ENCODE measurements around the gene DMRTC1B.
"Not testable (repeated sequence)": the region's sequence is repeated elsewhere in the genome, so short reads cannot be mapped to it uniquely, and the experiment has no call there.

Gene DMRTC1B

GRCh38 chrX:72837532-72837931 lies 60.8 kb downstream of the DMRTC1B start:
- in situ Hi-C loops (cut with MboI; ENCODE audit: low sequenced_read_pairs, unreplicated experiment); DNase-seq (ENCODE audit: low spot score): not testable (repeated sequence)

- in situ Hi-C loops (cut with MboI; ENCODE audit: low sequenced_read_pairs, unreplicated experiment), result not testable (repeated sequence)
Measured at GRCh38 chrX:72882898-72883297, 106.2 kb downstream of the DMRTC1B start.

GRCh38 chrX:72889740-72890139 lies 113.0 kb downstream of the DMRTC1B start:
- in situ Hi-C loops (cut with MboI; ENCODE audit: low sequenced_read_pairs, unreplicated experiment); DNase-seq (ENCODE audit: low spot score): not testable (repeated sequence)

More at GRCh38 chrX:72882898-72883297, 106.2 kb downstream of the DMRTC1B start:
- not testable (repeated sequence) for DNase-seq (ENCODE audit: low spot score)

Data from GM13976 (cell line).